HG02938 (cell line): ENCODE measurements around the gene SETBP1.

ENCODE experiments used
- ATAC-seq: cut with Tn5 transposase; IDR thresholded peaks from one replicate; pipeline ENCODE4 v1.9.1; 2021; ENCODE audit warnings: mild to moderate bottlenecking, moderate library complexity; ENCODE audit not compliant: unreplicated experiment

The SETBP1 gene

GRCh38 chr18:44680273-44681075 lies at the start of gene SETBP1:
TSS of gene SETBP1 (plus strand) at chr18:44680888. CDS start at chr18:44701347, 20,459 bp downstream.
- ATAC-seq = no peak

GRCh38 chr18:44632469-44633145 lies 48.1 kb upstream of the SETBP1 start:
- ATAC-seq = no peak

GRCh38 chr18:44635546-44635945 lies 45.1 kb upstream of the SETBP1 start:
- ATAC-seq = no peak

- ATAC-seq = peak; percentile 88
Observed at GRCh38 chr18:44636241-44636640, 44.4 kb upstream of the SETBP1 start.

- no peak for ATAC-seq
Observed at GRCh38 chr18:44637210-44638033, 43.3 kb upstream of the SETBP1 start.

- no peak for ATAC-seq
Observed at GRCh38 chr18:44638034-44638540, 42.6 kb upstream of the SETBP1 start.

GRCh38 chr18:44638811-44639210 lies 41.9 kb upstream of the SETBP1 start:
- ATAC-seq = no peak

- no peak for ATAC-seq
Observed at GRCh38 chr18:44643004-44643403, 37.7 kb upstream of the SETBP1 start.

GRCh38 chr18:44651478-44651877 lies 29.2 kb upstream of the SETBP1 start:
- ATAC-seq = no peak

- ATAC-seq = no peak
Observed at GRCh38 chr18:44651918-44652572, 28.6 kb upstream of the SETBP1 start.

- ATAC-seq = no peak
Observed at GRCh38 chr18:44652722-44653121, 28.0 kb upstream of the SETBP1 start.

GRCh38 chr18:44654573-44654972 lies 26.1 kb upstream of the SETBP1 start:
- ATAC-seq = no peak

GRCh38 chr18:44655435-44655834 lies 25.3 kb upstream of the SETBP1 start:
- no peak for ATAC-seq

GRCh38 chr18:44659771-44660170 lies 20.9 kb upstream of the SETBP1 start:
- no peak for ATAC-seq

- ATAC-seq = no peak
Observed at GRCh38 chr18:44668270-44668975, 12.3 kb upstream of the SETBP1 start.

- ATAC-seq = no peak
Observed at GRCh38 chr18:44671914-44672313, 8.8 kb upstream of the SETBP1 start.

- ATAC-seq = no peak
Observed at GRCh38 chr18:44672506-44672905, 8.2 kb upstream of the SETBP1 start.

GRCh38 chr18:44673256-44673880 lies 7.3 kb upstream of the SETBP1 start:
- no peak for ATAC-seq

GRCh38 chr18:44677933-44678332 lies 2.8 kb upstream of the SETBP1 start:
- ATAC-seq = no peak

GRCh38 chr18:44678725-44679055 lies 2.0 kb upstream of the SETBP1 start:
- no peak for ATAC-seq
